ENCODE results near the gene ARHGEF26.

The ARHGEF26 gene

DNA sequence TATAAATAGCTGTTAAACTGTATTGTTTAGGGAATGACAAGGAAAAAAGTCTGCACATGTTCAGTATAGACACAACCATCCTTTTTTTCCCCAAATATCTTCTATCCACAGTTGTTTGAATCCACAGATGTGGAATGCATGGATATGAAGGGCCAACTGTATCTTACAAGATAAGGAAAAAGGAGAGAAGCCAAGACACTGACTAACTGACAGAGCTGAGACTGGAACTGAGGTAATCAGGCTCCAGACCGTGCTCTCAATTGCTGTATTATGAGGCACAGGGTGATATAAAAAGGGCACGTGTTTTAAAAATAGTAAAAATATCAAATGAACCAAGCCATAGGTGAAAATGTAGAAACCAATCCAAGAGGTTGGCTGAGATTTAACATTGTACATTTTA is 154.1 kb downstream of the ARHGEF26 start:
- no peak for TF ChIP-seq ZFX (IDR thresholded peaks at IDR 0.05; ENCODE audit: borderline replicate concordance)
- TF ChIP-seq, protein P1, sequence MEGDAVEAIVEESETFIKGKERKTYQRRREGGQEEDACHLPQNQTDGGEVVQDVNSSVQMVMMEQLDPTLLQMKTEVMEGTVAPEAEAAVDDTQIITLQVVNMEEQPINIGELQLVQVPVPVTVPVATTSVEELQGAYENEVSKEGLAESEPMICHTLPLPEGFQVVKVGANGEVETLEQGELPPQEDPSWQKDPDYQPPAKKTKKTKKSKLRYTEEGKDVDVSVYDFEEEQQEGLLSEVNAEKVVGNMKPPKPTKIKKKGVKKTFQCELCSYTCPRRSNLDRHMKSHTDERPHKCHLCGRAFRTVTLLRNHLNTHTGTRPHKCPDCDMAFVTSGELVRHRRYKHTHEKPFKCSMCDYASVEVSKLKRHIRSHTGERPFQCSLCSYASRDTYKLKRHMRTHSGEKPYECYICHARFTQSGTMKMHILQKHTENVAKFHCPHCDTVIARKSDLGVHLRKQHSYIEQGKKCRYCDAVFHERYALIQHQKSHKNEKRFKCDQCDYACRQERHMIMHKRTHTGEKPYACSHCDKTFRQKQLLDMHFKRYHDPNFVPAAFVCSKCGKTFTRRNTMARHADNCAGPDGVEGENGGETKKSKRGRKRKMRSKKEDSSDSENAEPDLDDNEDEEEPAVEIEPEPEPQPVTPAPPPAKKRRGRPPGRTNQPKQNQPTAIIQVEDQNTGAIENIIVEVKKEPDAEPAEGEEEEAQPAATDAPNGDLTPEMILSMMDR (IDR thresholded peaks at IDR 0.05): no peak
- H3K27ac ChIP-seq: no peak overlapping the region

- no peak for TF ChIP-seq ZFX (IDR thresholded peaks at IDR 0.05; ENCODE audit: borderline replicate concordance)
- TF ChIP-seq, protein P1 (IDR thresholded peaks at IDR 0.05): no peak
- no peak overlapping the region for H3K27ac ChIP-seq
These were observed 154.8 kb downstream of the ARHGEF26 start for GRCh38 chr3:154275965-154276364.

DNA sequence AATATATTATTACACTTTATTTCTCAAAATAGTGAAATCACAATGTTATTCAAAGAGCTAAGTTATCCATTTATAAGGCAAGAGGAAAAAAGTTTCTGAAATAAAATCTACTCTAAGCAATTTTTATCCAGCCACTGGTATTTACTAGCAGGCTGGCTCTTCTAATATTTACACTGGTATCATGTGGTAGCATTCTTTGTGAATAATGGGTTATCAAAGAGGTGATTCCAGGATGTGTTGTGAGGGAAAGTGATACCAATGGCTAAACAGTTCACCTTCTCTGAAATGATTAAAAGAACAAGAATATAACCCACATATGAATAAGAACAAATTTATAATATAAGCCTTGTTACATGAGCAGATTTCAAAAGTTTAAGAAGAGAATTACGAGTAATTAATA is 159.0 kb downstream of the ARHGEF26 start:
- H3K27ac ChIP-seq: no peak overlapping the region
- no peak for TF ChIP-seq ZFX (IDR thresholded peaks at IDR 0.05; ENCODE audit: borderline replicate concordance)
- TF ChIP-seq, protein P1 (IDR thresholded peaks at IDR 0.05): no peak

DNA sequence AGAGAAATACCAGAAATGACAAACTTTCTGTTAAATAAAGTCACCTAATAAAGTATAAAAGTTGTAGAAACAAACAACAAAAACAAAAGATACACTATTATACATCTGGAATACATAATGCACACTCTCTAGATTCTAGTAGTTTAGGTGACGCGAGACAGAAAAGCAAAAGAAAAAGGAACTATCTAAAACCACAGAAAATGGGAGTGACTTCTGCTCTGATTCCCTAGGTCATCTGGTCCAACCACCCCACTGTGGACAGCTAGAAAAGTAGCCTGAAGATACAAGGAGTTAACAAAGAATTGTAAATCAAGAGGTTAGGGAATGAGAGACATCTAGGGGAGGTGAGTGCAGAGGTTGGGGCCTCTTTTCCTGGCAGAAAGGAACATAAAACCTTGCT is 164.0 kb downstream of the ARHGEF26 start:
- no peak for TF ChIP-seq ZFX (IDR thresholded peaks at IDR 0.05; ENCODE audit: borderline replicate concordance)
- TF ChIP-seq, protein P1 (IDR thresholded peaks at IDR 0.05): no peak
- H3K27ac ChIP-seq: no peak overlapping the region

- no peak for TF ChIP-seq ZFX (IDR thresholded peaks at IDR 0.05; ENCODE audit: borderline replicate concordance)
- TF ChIP-seq, protein P1 (IDR thresholded peaks at IDR 0.05): no peak
- H3K27ac ChIP-seq: no peak overlapping the region
These were observed 169.0 kb downstream of the ARHGEF26 start for GRCh38 chr3:154290187-154290586.

DNA sequence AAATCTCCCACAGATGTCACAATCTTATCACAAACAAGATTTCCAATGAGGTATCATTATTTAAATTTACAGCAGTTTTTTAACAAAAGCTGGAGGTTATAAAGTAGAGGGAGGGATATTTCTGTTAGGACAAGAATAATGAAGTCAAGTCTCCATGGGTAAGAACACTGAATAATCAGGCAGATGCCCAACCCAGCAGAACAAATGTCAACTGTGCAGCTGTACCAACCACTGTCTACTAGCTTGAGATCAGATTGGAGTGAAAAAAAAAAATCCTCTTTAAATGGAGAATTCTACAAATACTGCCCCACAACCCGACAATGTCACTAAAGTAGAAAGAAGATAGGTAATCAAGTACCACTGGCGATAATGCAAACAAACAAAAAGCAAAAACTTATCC is 172.8 kb downstream of the ARHGEF26 start:
- TF ChIP-seq, protein P1 (IDR thresholded peaks at IDR 0.05): no peak
- no peak for TF ChIP-seq ZFX (IDR thresholded peaks at IDR 0.05; ENCODE audit: borderline replicate concordance)
- H3K27ac ChIP-seq: no peak overlapping the region

- TF ChIP-seq, protein P1 (IDR thresholded peaks at IDR 0.05): no peak
- no peak for TF ChIP-seq ZFX (IDR thresholded peaks at IDR 0.05; ENCODE audit: borderline replicate concordance)
- 0 out of 2 replicates have a peak overlapping the region, but pooled peaks have one; percentile 12 for H3K27ac ChIP-seq
These were observed 180.4 kb downstream of the ARHGEF26 start for GRCh38 chr3:154301561-154301960.
